ENCODE results near the gene DKC1. TPM values are rescaled to one million over a fixed set of nuclear protein-coding genes. Genes with fewer than 3 reads are reported as not detected.

DKC1 gene
- total RNA-seq, 1 donor from 2014 or later, result 32.3 TPM

DNA sequence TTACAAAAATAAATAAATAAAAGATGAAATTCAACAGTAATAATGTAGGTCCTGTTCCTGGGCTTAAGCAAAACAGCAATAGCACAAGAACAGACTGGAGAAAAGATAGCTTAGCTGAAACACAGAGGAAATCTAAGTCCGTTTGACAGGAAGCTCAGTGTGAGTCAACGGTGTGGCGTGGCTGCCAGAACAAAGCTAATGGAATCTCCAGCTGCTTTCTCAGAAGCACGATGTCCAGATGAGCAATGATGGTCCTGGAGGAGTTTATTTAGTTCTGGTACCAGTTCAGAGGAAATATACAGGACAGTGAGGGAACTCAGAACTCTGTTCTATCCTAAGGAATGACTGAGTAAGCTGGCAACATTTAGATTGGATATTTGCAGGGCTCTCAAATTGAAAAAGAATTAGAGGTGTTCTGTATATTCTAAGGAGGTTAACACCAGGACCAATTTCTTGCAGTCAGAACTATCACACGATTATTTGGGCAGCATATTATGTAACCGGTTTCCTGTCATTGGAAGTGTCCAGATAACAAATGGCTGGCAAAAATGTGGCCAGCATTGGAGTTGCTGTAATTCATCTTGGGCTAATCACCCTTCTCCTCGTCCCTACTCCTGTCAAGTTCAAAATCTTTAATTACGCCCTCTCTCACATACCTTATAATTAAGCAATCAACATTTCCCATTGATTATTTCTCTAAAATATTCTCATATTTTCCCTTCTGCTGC is 24.5 kb upstream of the DKC1 start:
- TF ChIP-seq, protein P1, sequence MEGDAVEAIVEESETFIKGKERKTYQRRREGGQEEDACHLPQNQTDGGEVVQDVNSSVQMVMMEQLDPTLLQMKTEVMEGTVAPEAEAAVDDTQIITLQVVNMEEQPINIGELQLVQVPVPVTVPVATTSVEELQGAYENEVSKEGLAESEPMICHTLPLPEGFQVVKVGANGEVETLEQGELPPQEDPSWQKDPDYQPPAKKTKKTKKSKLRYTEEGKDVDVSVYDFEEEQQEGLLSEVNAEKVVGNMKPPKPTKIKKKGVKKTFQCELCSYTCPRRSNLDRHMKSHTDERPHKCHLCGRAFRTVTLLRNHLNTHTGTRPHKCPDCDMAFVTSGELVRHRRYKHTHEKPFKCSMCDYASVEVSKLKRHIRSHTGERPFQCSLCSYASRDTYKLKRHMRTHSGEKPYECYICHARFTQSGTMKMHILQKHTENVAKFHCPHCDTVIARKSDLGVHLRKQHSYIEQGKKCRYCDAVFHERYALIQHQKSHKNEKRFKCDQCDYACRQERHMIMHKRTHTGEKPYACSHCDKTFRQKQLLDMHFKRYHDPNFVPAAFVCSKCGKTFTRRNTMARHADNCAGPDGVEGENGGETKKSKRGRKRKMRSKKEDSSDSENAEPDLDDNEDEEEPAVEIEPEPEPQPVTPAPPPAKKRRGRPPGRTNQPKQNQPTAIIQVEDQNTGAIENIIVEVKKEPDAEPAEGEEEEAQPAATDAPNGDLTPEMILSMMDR (IDR thresholded peaks at IDR 0.05; ENCODE audit: insufficient read depth, low read length, poor library complexity, severe bottlenecking), result no peak
- Histone ChIP-seq H3K27me3 (ENCODE audit: control insufficient read depth, insufficient read depth, low read length) (no peaks in the 10 kb centered on the region), H3K4me3 (ENCODE audit: low read depth, low read length) (no peak overlapping the region), H3K36me3 (ENCODE audit: control insufficient read depth, insufficient read depth, low read length) (no peaks in the 10 kb centered on the region)
- no peak for DNase-seq (ENCODE audit: low read depth)

DNA sequence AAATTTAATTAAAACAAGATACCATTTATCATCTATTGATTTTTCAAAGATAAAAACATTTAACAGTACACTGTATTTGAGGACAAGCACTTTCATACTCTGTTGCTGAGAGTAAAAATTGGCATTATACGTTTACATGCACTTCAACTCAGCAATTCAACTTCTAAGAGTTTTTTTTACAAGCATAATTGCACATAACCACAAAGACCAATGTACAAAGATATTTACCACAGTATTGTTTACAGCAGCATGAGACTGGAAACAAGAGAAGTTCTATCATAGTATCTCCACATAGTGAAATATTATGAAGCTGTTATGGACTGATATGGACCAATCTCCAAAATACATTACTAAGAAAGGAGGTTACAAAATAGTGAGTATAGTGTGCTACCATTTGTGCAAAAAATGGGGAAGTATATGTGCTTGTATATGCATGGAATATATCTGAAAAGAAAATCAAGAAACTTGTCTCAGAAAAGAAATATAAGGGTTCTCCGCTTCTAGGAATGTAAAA is 22.7 kb upstream of the DKC1 start:
- TF ChIP-seq, protein P1 (IDR thresholded peaks at IDR 0.05; ENCODE audit: insufficient read depth, low read length, poor library complexity, severe bottlenecking), result no peak

DNA sequence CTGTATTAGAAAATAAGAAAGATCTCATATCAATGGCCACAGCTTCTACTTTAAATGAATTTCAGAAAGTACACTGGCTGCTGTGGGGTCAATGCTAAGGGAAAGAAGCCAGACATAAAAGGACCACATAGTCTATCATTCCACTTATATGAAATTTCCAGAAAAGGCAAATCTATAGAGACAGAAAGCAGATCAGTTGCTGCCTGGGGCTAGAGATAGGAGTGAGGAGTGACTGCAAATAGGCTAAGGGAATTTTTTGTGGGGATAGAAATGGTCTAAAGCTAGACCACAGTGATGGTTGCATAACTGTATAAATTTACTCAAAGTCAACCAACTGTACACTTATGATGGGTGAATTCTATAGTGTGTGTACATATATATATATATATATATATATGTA is 20.1 kb upstream of the DKC1 start:
- TF ChIP-seq, protein P1 (IDR thresholded peaks at IDR 0.05; ENCODE audit: insufficient read depth, low read length, poor library complexity, severe bottlenecking), result no peak
- H3K4me3 ChIP-seq (ENCODE audit: low read depth, low read length), result no peak overlapping the region
- no peak for DNase-seq (ENCODE audit: low read depth)
- H3K27me3 ChIP-seq (ENCODE audit: control insufficient read depth, insufficient read depth, low read length), result no peaks in the 10 kb centered on the region
- no peaks in the 10 kb centered on the region for H3K36me3 ChIP-seq (ENCODE audit: control insufficient read depth, insufficient read depth, low read length)

More for the DNA sequence above, 22.7 kb upstream of the DKC1 start:
- DNase-seq (ENCODE audit: low read depth), result no peak
- no peak overlapping the region for H3K4me3 ChIP-seq (ENCODE audit: low read depth, low read length)
- no peaks in the 10 kb centered on the region for H3K27me3 ChIP-seq (ENCODE audit: control insufficient read depth, insufficient read depth, low read length)
- H3K36me3 ChIP-seq (ENCODE audit: control insufficient read depth, insufficient read depth, low read length), result no peaks in the 10 kb centered on the region

DNA sequence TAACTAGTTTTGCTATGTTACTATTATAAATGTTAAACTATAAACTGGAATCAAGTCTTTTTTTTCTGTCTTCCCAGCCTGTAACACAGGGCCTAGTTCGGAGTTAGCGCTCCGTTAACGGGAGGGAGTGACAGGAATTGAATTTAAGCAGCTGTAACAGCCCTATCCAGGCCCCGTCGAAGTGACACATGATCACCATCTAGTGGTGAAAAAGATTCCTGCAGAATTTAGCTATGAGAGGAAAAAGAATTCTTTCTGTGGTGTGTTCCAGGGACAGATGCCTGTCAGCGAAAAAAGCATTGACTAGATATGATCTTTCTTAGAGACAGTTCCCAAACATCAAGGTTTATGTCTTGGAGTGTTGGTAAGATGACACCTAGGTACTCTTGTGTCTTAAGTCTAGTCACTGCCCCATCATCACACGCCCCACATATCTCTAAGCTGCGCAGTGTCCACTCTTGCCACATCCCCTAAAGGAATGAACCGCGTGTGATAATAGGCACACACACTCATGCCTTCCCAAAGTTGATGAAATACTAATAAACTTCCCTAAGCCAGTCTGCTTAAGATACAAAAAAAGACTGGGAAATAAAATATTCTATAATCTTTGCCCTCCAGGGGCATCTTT is 13.8 kb upstream of the DKC1 start:
- no peaks in the 10 kb centered on the region for H3K36me3 ChIP-seq (ENCODE audit: control insufficient read depth, insufficient read depth, low read length)
- TF ChIP-seq, protein P1 (IDR thresholded peaks at IDR 0.05; ENCODE audit: insufficient read depth, low read length, poor library complexity, severe bottlenecking), result peak; percentile 47
- no peak overlapping the region for H3K4me3 ChIP-seq (ENCODE audit: low read depth, low read length)
- peaks cover 8% of the 10 kb centered on the region for H3K27me3 ChIP-seq (ENCODE audit: control insufficient read depth, insufficient read depth, low read length)
- no peak for DNase-seq (ENCODE audit: low read depth)

DNA sequence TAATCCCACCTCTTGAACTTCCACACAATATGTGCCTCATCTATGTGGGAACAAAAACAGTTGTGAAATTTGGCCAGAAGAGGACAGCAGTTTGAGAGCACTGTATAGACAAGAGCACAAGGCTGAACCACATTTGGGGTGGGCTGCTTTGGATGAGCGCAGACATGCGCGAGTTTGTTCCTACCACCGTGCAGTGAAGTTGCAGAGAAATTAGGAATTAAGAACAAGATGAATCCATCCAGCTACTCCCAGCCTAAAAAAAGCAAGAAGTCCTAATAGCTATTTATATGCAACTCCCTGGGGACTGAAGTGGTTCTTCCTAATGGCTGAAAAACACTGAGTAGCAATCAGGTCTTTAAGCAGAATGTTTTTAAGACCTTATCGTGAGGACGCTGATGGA is 12.8 kb upstream of the DKC1 start:
- no peak for DNase-seq (ENCODE audit: low read depth)
- TF ChIP-seq, protein P1 (IDR thresholded peaks at IDR 0.05; ENCODE audit: insufficient read depth, low read length, poor library complexity, severe bottlenecking), result no peak

More for the DNA sequence above, 12.8 kb upstream of the DKC1 start:
- no peak overlapping the region for H3K4me3 ChIP-seq (ENCODE audit: low read depth, low read length)
- H3K36me3 ChIP-seq (ENCODE audit: control insufficient read depth, insufficient read depth, low read length), result no peaks in the 10 kb centered on the region
- peaks cover 8% of the 10 kb centered on the region for H3K27me3 ChIP-seq (ENCODE audit: control insufficient read depth, insufficient read depth, low read length)
